ENCODE measurements around the gene AHSG. TPM values are rescaled to one million over a fixed set of nuclear protein-coding genes. Genes with fewer than 3 reads are reported as not detected.

AHSG gene
- total RNA-seq, 1 donor, result not detected

- Histone ChIP-seq H3K4me3 (ENCODE audit: low read length) (no peak overlapping the region), H3K4me1 (ENCODE audit: insufficient read depth, low read length) (no peaks in the 10 kb centered on the region), H3K27me3 (ENCODE audit: insufficient read depth, low read length) (no peaks in the 10 kb centered on the region), H3K9me3 (ENCODE audit: low read depth, low read length) (no peaks in the 10 kb centered on the region)
Observed at GRCh38 chr3:186587183-186587582, 25.7 kb upstream of the AHSG start.

DNA sequence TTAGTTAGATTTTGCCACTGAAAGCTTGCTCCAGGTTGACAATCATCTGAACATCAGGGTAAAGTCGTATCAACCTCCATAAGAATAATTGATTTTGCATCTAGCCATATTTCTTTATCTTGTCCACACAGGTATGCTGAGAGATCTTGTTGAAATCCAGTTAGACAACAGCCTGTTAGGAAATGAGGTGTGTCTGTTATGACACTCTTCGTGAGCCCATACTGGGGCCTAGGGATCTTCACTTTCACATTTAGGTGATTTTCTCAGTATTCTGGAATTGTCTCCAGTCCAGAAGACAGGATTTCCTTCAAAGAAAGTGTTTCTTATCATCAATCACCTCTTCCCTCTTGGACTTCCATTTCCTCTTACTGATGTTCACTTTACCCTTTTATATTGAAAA is 24.2 kb upstream of the AHSG start:
- Histone ChIP-seq H3K9me3 (ENCODE audit: low read depth, low read length) (no peaks in the 10 kb centered on the region), H3K27me3 (ENCODE audit: insufficient read depth, low read length) (no peaks in the 10 kb centered on the region), H3K4me3 (ENCODE audit: low read length) (no peak overlapping the region), H3K4me1 (ENCODE audit: insufficient read depth, low read length) (no peaks in the 10 kb centered on the region)

DNA sequence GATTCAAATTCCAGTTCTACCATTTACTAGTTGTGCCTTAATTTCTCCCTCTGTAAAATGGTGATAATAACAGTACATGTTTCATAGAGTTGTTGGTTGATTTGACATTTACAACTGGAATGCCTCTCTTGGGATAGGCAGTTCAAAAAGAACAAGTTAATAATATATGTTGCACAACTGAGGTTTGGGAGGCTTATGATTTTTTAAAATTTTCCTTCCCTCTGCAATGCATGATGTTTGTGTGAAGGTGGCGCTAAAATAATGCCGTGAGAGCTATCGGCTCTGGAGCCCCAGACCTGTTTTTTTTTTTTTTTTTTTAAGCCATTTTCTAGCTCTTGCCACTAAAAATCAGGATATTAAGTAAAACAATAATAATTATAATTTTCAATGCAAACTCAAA is 23.7 kb upstream of the AHSG start:
- Histone ChIP-seq H3K9me3 (ENCODE audit: low read depth, low read length) (no peaks in the 10 kb centered on the region), H3K4me3 (ENCODE audit: low read length) (no peak overlapping the region), H3K4me1 (ENCODE audit: insufficient read depth, low read length) (no peaks in the 10 kb centered on the region), H3K27me3 (ENCODE audit: insufficient read depth, low read length) (no peaks in the 10 kb centered on the region)

DNA sequence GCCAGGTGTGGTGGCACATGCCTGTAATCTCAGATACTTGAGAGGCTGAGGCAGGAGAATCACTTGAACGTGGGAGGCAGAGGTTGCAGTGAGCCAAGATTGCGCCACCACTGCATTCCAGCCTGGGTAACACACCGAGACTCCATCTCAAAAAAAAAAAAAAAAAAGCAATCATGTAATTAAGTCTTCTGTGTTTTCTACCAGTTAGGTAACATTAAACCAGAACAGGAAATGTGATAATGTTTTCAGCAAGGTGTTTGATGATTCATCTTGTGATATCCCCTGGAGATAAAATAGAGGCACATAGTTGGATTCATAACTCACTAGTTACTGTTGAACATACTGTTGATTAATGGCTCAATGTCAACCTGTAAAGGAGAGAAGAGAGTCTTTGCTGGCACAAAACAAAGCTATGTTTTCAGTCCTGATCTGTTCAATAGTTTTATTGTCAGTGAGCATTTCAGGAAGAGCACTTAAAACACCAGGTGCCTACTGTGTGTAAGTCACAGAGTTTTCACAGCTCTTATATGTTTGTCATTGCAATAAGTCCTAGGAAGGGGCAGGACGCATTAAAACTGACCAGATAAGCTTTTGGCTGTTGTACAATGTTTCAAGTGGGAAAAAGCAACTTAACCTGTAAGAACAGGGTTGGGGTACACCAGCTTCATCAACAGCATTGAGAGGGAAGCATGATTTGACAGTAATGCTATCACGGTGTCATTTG is 22.8 kb upstream of the AHSG start:
- no peaks in the 10 kb centered on the region for H3K4me1 ChIP-seq (ENCODE audit: insufficient read depth, low read length)
- H3K27me3 ChIP-seq (ENCODE audit: insufficient read depth, low read length), result no peaks in the 10 kb centered on the region
- H3K4me3 ChIP-seq (ENCODE audit: low read length), result no peak overlapping the region
- H3K9me3 ChIP-seq (ENCODE audit: low read depth, low read length), result no peaks in the 10 kb centered on the region

GRCh38 chr3:186590580-186591295 is 22.1 kb upstream of the AHSG start:
- no peaks in the 10 kb centered on the region for H3K4me1 ChIP-seq (ENCODE audit: insufficient read depth, low read length)
- H3K27me3 ChIP-seq (ENCODE audit: insufficient read depth, low read length), result no peaks in the 10 kb centered on the region
- H3K9me3 ChIP-seq (ENCODE audit: low read depth, low read length), result no peaks in the 10 kb centered on the region
- H3K4me3 ChIP-seq (ENCODE audit: low read length), result no peak overlapping the region

GRCh38 chr3:186592682-186593081 is 20.2 kb upstream of the AHSG start:
- Histone ChIP-seq H3K9me3 (ENCODE audit: low read depth, low read length) (no peaks in the 10 kb centered on the region), H3K27me3 (ENCODE audit: insufficient read depth, low read length) (no peaks in the 10 kb centered on the region), H3K4me1 (ENCODE audit: insufficient read depth, low read length) (no peaks in the 10 kb centered on the region), H3K4me3 (ENCODE audit: low read length) (no peak overlapping the region)

DNA sequence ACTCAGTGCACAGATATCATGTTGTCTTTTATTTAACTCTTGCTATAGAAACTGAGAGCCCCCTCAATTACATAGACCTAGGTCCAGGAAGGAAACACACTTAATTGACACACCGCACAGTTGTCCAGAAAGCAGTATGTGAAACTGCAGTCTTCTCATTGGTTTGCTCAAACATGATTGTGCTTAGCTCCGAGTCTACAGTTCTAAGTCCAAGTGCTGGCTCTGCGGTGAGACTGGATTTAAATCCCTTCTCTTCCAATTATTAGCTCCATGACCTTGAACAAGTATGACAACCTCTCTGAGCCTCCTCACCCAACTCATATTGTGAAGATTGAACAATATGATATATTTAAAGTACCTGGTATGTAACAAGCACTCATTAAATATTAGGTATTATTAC is 19.0 kb upstream of the AHSG start:
- Histone ChIP-seq H3K4me1 (ENCODE audit: insufficient read depth, low read length) (no peaks in the 10 kb centered on the region), H3K9me3 (ENCODE audit: low read depth, low read length) (no peaks in the 10 kb centered on the region), H3K27me3 (ENCODE audit: insufficient read depth, low read length) (no peaks in the 10 kb centered on the region)

GRCh38 chr3:186594591-186595113 is 18.2 kb upstream of the AHSG start:
- no peaks in the 10 kb centered on the region for H3K27me3 ChIP-seq (ENCODE audit: insufficient read depth, low read length)
- no peaks in the 10 kb centered on the region for H3K4me1 ChIP-seq (ENCODE audit: insufficient read depth, low read length)
- no peak overlapping the region for H3K4me3 ChIP-seq (ENCODE audit: low read length)
- H3K9me3 ChIP-seq (ENCODE audit: low read depth, low read length), result no peaks in the 10 kb centered on the region

More for the DNA sequence above, 19.0 kb upstream of the AHSG start:
- no peak overlapping the region for H3K4me3 ChIP-seq (ENCODE audit: low read length)

DNA sequence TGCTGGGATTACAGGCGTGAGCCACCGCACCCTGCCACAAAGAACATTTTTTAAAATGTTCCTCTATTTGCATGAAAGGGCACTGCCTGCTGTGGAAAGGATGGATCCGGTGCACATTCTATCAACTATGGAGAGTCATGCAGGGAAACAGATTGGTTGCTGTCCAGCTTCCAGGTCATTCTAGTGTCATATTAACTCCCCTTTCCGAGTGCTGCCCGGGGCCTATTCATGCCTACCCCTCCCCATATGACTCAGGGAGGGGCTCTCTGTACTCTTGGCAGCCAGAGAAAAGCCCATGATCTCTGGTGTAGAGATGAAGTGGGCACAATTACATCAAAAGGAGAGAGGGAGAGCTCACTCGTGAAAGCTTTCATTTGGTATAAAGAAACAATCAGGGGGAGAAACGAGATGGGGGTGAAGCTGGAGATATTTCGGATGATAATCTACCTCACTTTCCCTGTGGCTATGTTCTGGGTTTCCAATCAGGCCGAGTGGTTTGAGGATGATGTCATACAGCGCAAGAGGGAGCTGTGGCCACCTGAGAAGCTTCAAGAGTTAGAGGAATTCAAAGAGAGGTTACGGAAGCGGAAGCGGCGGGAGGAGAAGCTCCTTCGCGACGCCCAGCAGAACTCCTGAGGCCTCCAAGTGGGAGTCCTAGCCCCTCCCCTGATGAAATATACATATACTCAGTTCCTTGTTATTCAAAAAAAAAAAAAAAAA is 16.1 kb upstream of the AHSG start:
- no peaks in the 10 kb centered on the region for H3K27me3 ChIP-seq (ENCODE audit: insufficient read depth, low read length)
- H3K4me3 ChIP-seq (ENCODE audit: low read length), result no peak overlapping the region
- H3K9me3 ChIP-seq (ENCODE audit: low read depth, low read length), result no peaks in the 10 kb centered on the region
- H3K4me1 ChIP-seq (ENCODE audit: insufficient read depth, low read length), result no peaks in the 10 kb centered on the region

DNA sequence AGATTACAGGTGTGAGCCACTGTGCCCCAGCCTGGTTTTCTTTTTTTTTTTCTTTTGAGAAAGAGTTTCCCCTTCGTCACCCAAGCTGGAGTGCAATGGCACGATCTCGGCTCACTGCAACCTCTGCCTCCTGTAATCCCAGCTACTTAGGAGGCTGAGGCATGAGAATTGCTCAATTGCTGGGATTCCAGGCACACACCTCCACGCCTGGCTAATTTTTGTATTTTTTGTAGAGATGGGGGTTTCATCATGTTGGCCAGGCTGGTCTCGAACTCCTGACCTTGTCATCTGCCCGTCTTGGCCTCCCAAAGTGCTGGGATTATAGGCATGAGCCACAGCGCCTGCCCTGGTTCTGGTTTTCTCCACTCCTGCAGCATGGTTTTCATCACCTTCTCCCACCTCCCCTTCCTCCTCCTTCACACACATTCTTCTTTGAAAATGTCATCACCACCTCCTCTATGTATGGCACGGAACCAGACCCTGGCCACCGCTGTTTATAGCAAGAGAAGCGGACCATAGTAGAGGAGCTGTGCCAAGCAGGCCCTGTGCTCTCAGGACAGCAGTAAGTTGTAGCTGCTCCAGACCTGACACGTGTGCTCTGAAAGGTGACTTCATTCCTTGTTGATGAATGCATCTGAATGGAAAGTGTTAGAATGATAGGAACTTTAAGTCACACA is 14.6 kb upstream of the AHSG start:
- Histone ChIP-seq H3K27me3 (ENCODE audit: insufficient read depth, low read length) (no peaks in the 10 kb centered on the region), H3K4me1 (ENCODE audit: insufficient read depth, low read length) (no peaks in the 10 kb centered on the region), H3K4me3 (ENCODE audit: low read length) (no peak overlapping the region), H3K9me3 (ENCODE audit: low read depth, low read length) (no peaks in the 10 kb centered on the region)

- Histone ChIP-seq H3K27me3 (ENCODE audit: insufficient read depth, low read length) (no peaks in the 10 kb centered on the region), H3K9me3 (ENCODE audit: low read depth, low read length) (no peaks in the 10 kb centered on the region), H3K4me1 (ENCODE audit: insufficient read depth, low read length) (no peaks in the 10 kb centered on the region), H3K4me3 (ENCODE audit: low read length) (no peak overlapping the region)
Observed at GRCh38 chr3:186598794-186599141, 14.1 kb upstream of the AHSG start.

DNA sequence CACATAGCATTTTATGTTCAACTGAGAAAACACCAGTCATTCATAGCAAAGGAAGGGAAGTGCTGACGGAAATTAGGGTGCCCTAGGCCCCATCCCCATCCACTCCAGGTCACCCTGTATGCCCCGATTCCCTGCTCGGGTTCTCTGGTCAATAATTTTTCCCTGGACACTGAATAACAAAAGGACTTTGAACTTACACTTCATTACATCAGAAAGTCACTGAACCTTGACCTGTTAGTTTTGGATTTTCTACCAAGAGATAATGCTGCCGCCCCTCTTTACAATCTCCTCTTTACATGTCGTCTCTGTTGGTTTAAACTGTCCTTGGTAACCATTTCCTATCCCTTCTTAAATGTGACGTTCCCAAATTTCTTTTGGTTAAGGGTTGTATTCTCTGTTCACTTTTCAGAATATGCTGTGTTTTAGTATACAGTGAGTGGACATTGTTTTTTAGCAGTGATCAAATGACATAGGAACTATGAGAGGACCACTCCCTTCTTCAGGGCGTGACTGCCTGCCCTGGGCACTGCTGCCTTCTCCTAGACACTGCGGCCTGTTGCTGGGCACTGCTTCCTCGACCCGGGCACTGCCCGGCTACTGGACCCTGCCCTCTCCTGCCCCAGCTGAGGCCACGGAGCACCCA is 13.6 kb upstream of the AHSG start:
- Histone ChIP-seq H3K4me3 (ENCODE audit: low read length) (no peak overlapping the region), H3K27me3 (ENCODE audit: insufficient read depth, low read length) (no peaks in the 10 kb centered on the region), H3K4me1 (ENCODE audit: insufficient read depth, low read length) (no peaks in the 10 kb centered on the region), H3K9me3 (ENCODE audit: low read depth, low read length) (no peaks in the 10 kb centered on the region)

GRCh38 chr3:186599785-186600166 is 13.1 kb upstream of the AHSG start:
- no peaks in the 10 kb centered on the region for H3K4me1 ChIP-seq (ENCODE audit: insufficient read depth, low read length)
- no peaks in the 10 kb centered on the region for H3K27me3 ChIP-seq (ENCODE audit: insufficient read depth, low read length)
- H3K4me3 ChIP-seq (ENCODE audit: low read length), result no peak overlapping the region
- H3K9me3 ChIP-seq (ENCODE audit: low read depth, low read length), result no peaks in the 10 kb centered on the region

GRCh38 chr3:186600896-186601295 is 12.0 kb upstream of the AHSG start:
- Histone ChIP-seq H3K4me3 (ENCODE audit: low read length) (no peak overlapping the region), H3K27me3 (ENCODE audit: insufficient read depth, low read length) (no peaks in the 10 kb centered on the region), H3K4me1 (ENCODE audit: insufficient read depth, low read length) (no peaks in the 10 kb centered on the region), H3K9me3 (ENCODE audit: low read depth, low read length) (no peaks in the 10 kb centered on the region)
